GM12891 (cell line): ENCODE data around the gene SHE.
A peak's percentile ranks its signal among the peaks of the same experiment; 100 is the strongest.

Source experiments
- DNase-seq: peaks from one replicate; pipeline ENCODE4 v3.0.0; 2011; ENCODE audit warnings: low spot score; ENCODE audit not compliant: insufficient read length
- FAIRE-seq: peaks from 2 replicates; lab custom pipeline; 2011; peaks lifted over from hg19 to GRCh38; lab: Jason Lieb, UNC
- PAX5 ChIP-seq: IDR thresholded peaks from 2 replicates; pipeline ENCODE4 v1.6.1; 2011; ENCODE audit warnings: low read length, moderate library complexity, mild to moderate bottlenecking; ENCODE audit not compliant: insufficient read depth, severe bottlenecking
- POLR2A ChIP-seq: IDR thresholded peaks from 2 replicates; pipeline ENCODE4 v1.6.1; 2011; ENCODE audit warnings: low read depth, low read length, control low read depth
- POLR2AphosphoS5 ChIP-seq: IDR thresholded peaks from 2 replicates; pipeline ENCODE4 v1.6.1; 2011; ENCODE audit warnings: low read depth, low read length, control low read depth
- POU2F2 ChIP-seq: IDR thresholded peaks from 2 replicates; pipeline ENCODE4 v1.6.1; 2011; ENCODE audit warnings: low read depth, mild to moderate bottlenecking, control low read depth, low read length, moderate library complexity
- SPI1 ChIP-seq: IDR thresholded peaks from 2 replicates; pipeline ENCODE4 v1.6.1; 2011; ENCODE audit warnings: low read depth, low read length, control low read depth
- TAF1 ChIP-seq: IDR thresholded peaks from 2 replicates; pipeline ENCODE4 v1.6.1; 2011; ENCODE audit warnings: low read depth, low read length, control low read depth

The SHE gene

DNA sequence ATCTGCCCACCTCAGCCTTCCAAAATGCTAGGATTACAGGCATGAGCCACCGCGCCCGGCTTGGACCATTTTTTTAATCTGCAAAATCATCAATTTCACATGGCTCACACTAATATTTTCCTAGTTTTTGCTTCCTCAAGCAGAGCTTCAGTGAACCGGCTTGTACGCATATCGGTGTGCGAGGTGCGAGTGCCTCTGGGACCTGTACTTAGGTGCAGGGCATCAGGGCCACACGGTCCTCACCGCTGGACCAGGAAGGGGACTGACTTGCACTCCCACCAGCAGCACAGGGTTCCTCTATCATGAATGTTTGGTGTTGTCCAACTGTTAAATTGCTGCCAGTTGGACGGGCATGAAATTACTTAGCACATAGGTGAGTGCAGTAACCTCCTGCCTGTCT, 15.4 kb upstream of the SHE start:
- no peak for DNase-seq
- no peak for TF ChIP-seq SPI1
- no peak for TF ChIP-seq PAX5
- TF ChIP-seq POU2F2: no peak
- FAIRE-seq: no peak

GRCh38 chr1:154514066-154514553, 11.9 kb upstream of the SHE start:
- DNase-seq: no peak
- FAIRE-seq: no peak
- TF ChIP-seq PAX5: no peak
- no peak for TF ChIP-seq POLR2AphosphoS5
- no peak for TF ChIP-seq POLR2A
- no peak for TF ChIP-seq TAF1

DNA sequence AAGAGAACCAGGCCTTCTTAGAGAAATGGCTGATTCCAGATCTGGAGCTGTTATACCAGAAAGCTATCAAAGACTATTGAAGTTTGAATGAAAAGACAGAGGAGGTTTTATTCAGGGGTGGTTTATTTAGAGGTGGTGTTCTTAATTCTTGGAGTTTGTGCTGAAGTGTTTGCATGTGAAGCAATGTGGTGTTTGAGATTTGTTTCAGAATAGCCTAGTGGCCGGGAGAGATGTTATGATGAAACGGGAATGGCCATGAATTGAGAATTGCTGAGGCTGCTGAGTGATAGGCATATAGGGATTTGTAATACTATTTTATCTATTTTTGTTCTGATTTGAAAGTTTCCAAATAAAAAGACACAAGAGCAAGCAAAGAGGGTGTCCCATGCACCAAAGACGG, 10.5 kb upstream of the SHE start:
- DNase-seq (no peak), FAIRE-seq (no peak)
- TF ChIP-seq SPI1 (no peak), PAX5 (no peak)

DNA sequence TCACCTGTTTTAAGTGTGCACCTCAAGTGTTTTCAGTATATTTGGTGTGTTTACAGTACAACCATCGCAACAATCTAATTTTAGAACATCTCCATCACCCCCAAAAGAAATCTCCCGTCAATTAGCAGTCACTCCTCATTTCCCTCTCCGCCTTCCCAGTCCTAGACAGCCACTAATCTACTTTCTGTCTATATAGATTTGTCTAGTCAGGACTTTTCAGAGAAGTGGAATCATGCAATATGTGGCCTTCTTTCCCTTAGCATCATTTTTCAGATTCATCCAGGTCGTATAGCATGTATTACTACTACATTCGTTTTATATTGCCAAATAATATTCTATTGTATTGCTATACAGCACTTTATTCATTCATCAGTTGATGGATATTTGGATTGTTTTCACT, 1.7 kb upstream of the SHE start:
- FAIRE-seq (no peak), DNase-seq (no peak)
- no peak for TF ChIP-seq SPI1
- no peak for TF ChIP-seq PAX5
- TF ChIP-seq POLR2AphosphoS5: no peak
- no peak for TF ChIP-seq TAF1
- no peak for TF ChIP-seq POLR2A
- no peak for TF ChIP-seq POU2F2

DNA sequence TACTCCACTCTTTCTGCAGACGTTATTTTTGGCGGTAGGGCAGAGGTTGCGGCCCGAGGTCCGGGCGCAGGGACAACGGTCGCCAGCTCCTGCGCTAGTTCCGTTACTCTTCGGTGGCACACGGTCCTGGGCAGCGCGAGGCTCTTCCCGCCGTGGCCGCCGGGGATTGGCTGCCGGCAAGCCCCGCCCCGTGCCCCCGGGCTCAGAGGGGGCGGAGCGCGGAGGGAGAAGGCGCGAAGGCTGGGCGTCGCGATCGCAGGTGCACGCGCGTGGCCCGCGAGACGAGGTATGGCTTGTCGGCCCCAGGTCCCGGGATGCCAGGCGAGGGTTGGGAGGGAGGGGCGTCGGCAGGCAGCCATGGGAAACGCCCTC, 518 bp upstream of the SHE start:
- TF ChIP-seq PAX5 (no peak), TAF1 (no peak), POU2F2 (no peak), SPI1 (no peak), POLR2AphosphoS5 (no peak)
- DNase-seq (no peak), FAIRE-seq (no peak)

DNA sequence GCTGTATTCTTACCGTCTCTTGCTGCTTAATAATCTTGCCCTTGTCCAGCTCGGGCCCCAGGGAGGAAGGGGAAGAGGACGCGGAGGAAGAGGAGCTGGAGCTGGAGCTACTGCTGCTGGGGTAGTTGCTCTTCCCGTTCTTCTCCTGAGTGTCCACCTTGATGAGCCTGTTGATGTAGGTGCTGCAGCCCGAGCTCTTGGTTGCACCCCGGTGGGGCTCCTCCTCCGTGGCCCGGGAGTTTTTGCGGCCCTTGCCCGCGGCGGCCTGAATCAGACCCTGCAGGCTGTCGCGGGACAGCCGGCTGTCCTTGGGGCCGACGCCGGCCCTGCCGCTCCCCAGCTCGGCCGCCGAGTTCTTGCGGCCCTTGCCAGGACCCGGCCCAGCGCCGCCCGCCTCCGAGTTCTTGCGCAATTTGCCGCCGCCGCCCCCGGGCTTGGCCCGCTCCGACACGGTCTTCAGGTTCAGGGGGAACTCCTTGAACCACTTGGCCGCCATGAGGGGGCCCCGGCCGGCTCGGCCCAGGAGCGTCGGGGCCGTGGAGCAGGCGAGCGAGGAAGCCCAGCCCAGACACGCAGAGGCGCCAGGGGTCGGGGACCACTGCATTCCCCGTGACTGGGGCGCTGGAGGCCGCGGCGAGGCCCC, 668 bp downstream of the SHE start:
- no peak for FAIRE-seq
- no peak for TF ChIP-seq POLR2AphosphoS5
- TF ChIP-seq POU2F2: no peak
- TF ChIP-seq TAF1: no peak
- no peak for TF ChIP-seq POLR2A
- TF ChIP-seq SPI1: no peak
- no peak for TF ChIP-seq PAX5
- no peak for DNase-seq

- TF ChIP-seq POLR2A (no peak), POLR2AphosphoS5 (no peak), PAX5 (no peak), TAF1 (no peak), SPI1 (no peak), POU2F2 (no peak)
- no peak for FAIRE-seq
- no peak for DNase-seq
Observed at GRCh38 chr1:154500533-154500932, 1.7 kb downstream of the SHE start.

DNA sequence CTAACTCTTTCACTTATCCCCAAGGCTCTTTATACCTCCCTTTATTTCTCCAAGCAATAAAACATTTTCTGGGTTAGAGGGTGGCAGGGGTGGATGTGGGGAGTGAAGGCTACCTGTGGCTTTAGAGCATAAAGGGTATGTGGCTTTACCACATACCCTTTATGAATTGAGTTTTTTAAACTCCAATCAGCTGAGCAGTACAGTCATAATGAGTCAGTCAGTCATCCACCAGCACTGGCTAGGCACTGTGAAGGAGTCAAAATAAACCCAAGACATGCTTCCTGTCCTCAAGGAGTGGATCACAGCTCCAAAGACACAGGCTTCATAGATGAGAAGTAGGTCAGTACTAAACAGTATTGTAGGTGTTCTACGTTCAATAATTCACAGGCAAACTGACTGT, 2.8 kb downstream of the SHE start:
- FAIRE-seq: no peak
- TF ChIP-seq PAX5: no peak
- no peak for TF ChIP-seq POU2F2
- TF ChIP-seq TAF1: no peak
- TF ChIP-seq POLR2A: no peak
- no peak for TF ChIP-seq POLR2AphosphoS5
- no peak for TF ChIP-seq SPI1
- DNase-seq: no peak

- FAIRE-seq: peak; percentile 80
- DNase-seq: no peak
- TF ChIP-seq POLR2A (no peak), TAF1 (no peak), PAX5 (peak; percentile 73), SPI1 (peak; percentile 86)
Observed at GRCh38 chr1:154497026-154497806, 5.0 kb downstream of the SHE start.

- TF ChIP-seq TAF1 (no peak), POLR2AphosphoS5 (no peak), POLR2A (no peak), SPI1 (no peak), PAX5 (no peak), POU2F2 (no peak)
- FAIRE-seq (peak; percentile 63), DNase-seq (no peak)
Observed at GRCh38 chr1:154496383-154496782, 5.8 kb downstream of the SHE start.
